HG03439 (cell line): Measurements from ENCODE around the gene CLDN15.
"Not testable (repeated sequence)": the region's sequence is repeated elsewhere in the genome, so short reads cannot be mapped to it uniquely, and the experiment has no call there.

Experiments used
- ATAC-seq: cut with Tn5 transposase; IDR thresholded peaks from one replicate; pipeline ENCODE4 v1.9.1; 2021; ENCODE audit warnings: mild to moderate bottlenecking, moderate library complexity; ENCODE audit not compliant: unreplicated experiment

Gene CLDN15, protein sequence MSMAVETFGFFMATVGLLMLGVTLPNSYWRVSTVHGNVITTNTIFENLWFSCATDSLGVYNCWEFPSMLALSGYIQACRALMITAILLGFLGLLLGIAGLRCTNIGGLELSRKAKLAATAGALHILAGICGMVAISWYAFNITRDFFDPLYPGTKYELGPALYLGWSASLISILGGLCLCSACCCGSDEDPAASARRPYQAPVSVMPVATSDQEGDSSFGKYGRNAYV

DNA sequence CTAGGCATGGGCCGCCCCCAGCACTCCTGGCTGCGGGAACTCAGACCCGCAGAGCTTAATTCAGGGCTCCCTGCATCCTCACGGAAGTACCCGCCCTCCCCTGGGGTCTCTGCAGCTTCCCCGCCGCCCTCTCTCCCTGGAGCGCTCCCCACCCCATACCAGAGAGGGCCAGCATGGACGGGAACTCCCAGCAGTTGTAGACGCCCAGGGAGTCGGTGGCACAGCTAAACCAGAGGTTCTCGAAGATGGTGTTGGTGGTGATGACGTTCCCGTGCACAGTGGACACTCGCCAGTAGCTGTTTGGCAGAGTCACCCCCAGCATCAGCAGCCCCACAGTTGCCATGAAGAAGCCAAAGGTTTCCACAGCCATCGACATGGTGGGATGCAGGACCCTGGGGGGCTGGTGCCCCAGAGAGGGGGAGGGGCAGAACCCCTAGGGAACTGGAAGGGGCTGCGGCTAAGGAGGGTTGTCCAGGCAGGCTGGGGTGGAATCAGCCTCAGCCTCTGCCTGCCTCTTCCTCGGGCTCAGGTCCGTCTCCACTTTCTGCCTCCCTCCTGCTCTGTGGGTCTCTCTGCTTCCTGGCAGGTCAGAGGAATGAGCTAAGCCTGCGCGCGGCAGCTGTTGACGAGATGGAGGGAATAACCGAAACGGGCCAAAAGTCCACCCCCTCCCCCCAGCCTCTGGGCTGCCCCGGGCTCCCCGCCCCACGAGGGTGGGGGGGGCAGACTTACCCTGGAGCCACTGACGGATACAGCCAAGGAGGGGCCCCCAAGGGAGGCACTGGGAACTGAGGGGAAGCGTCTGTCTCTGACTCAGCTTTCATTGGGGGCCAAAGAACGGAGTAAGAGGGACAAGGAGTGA is at the start of gene CLDN15:
Gene CLDN15, minus strand, starts transcription at position 597 of the 862 bp plus-strand sequence. Its CDS starts 221 bp downstream, at position 376.
- no peak for ATAC-seq

DNA sequence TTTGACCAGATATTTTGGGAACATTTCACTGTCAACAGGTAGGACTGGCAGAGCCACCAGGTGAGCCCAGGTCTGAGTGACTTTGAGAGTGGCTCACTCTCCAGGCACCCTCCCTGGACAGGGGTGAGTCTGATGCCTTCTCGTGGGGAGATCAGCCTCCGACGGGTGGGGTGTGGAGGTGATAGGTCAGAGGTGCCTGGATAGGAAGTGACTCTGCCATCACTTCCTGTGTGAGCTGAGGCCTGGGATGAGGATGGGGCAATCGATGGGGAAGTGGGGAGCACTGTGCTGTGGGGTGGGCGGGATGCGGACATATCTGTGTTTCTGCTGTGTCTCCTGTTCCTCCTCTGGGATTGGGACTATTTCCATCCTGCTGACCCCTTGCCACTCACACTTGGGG is 49.4 kb upstream of the CLDN15 start:
- ATAC-seq: no peak

DNA sequence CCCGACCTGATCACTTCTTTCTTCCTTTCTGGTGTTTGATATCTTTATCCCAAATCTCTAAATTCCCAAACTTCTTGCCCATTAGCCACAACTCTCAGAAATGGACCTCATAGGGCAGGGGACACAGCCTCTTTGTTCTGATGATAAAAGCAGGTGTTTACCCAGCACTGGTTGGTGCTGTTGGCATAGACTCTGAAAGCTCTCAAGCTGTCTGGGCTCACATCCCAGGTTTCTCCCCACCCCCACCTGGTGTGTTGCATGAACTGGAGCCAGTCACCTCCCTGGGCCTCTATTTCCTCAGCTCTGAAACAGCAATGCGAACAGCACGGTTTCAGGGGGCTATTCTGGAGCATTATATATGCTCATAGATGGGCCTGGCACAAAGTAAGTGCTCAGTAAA is 48.3 kb upstream of the CLDN15 start:
- not testable (repeated sequence) for ATAC-seq

DNA sequence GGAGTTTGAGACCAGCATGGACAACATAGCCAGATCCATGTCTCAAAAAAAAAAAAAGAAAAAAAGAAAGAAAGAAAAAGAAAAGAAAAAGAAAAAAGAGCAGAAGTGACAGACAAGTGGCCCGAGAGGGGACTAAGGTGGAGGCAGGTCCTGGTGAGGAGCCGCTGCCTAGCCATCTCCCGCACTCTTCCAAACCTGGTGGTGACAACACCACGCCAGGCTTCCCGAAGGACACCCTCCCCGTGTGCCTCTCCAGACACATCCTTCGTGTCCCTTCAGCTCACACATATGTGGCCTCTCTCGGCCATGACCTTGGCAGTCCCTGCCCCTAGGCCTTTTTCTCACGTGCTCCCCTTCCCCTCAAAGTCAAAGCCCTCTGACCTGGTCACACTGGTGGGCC is 47.6 kb upstream of the CLDN15 start:
- ATAC-seq: no peak

DNA sequence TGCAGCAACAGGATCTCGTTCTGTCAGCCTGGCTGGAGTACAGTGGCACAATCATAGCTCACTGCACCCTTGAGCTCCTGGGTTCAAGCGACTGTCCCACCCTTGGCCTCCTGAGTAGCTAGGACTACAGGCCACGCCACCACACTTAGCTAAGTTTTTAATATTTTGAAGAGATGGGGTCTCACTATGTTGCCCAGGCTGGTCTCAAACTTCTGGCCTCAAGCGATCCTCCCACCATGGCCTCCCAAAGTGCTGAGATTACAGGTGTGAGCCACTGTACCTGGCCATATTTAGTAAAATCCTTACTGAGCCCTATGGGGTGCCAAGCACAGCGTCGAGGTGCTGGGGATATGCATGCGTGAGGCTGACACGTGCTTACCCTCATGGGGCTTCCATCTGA is 43.3 kb upstream of the CLDN15 start:
- not testable (repeated sequence) for ATAC-seq

DNA sequence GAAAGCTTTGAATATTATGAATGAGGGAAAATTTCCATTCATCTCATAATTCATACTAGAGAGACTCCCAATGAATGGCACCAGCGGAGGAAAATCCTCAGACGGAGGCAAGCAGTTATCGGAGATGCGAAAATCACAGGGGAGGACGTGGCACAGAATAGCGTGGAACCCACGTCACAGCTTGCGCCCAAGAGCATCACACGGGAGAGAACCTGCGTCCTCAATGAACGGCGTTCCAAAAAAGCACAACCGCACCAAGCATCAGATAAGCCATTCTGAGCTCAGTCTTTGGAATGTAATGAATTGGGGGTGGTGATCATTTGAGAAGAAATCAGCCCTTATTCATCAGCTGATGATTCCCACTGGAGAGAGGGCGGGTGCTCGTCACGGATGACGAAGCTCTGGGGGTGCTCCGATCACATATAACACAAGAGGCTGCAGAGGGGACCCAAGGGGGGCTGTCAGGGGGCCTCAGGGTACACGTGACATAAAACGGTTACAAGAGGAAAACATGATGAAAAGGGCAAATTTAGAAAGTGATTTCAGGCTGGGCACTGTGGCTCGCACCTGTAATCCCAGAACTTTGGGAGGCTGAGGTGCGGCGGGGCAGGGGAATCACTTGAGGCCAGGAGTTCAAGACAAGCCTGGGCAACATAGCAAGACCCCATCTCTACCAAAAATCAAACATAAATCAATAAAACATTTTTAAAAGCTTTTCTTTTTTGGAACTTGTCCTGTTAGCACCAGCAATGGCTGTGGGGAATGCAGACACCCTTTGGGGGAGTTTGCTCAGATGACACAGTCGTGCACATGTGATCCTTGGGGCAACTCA is 41.1 kb upstream of the CLDN15 start:
- no peak for ATAC-seq

DNA sequence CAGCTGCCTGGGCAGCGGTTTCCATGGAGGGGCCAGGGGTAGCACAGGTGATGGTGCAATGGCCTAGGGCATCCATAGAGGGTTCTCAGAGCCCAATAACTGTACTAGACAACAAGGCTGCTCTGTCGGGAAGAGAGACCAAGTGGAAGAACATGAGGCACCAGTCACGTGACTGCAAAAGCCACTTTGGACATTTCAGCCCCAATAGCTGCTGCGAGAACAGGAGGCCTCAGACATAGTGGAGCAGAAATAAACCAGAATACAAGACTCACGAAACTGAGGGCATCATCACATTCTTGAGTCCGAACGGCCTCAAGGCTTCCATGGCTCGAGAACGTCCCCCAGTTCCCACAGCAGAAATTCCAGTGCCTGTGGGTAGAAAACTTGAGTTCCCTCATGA is 39.6 kb upstream of the CLDN15 start:
- ATAC-seq: no peak

DNA sequence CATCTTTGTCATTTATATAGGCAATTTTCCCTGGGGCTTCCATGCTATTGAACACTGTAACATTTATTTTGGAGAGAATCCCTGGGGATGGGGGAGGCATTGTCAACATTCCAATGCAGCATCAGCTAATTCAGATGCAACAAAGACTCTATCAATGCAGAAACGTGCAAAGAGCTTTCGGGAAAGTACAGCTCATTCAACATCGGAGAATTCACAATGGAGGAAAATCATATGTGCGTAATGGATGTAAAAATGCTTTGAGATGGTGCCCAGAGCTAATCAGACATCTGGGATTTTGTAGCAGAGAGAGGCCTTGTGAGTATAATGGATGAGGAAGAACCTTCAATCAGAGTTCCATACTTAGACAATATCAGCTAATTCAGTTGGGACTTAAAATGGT is 35.6 kb upstream of the CLDN15 start:
- no peak for ATAC-seq

DNA sequence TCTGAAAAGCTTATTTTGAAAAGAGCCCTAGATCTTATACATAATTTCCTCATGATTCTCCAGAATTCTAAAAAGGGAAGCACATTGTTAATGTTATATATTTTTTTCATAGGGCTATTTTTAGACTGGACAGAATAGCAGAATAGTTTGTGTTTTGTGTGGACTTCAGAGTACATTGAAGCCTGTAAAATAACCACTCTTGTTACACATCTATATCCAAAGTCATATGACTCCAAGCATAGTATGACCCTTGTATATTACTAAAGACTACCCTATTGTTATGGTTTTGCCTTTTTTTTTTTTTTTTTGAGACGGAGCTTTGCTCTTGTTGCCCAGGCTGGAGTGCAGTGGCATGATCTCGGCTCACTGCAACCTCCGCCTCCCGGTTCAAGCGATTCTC is 33.4 kb upstream of the CLDN15 start:
- no peak for ATAC-seq

DNA sequence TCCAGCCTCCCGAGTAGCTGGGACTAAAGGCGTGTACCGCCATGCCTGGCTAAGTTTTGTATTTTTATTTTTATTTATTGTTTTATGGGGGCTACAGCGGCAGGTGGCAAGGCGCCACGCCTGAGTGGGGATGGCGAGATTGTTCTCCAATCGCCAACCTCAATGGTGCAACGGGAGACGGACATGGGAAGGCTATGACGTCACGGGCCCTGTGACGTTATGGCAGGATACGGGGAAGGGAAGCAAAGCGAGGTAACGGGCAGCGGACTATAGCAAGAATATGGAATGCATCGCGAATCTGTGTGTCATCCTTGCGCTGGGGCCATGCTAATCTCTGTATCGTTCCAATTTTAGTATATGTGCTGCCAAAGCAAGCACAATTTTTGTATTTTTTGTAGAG is 32.1 kb upstream of the CLDN15 start:
- ATAC-seq: no peak

DNA sequence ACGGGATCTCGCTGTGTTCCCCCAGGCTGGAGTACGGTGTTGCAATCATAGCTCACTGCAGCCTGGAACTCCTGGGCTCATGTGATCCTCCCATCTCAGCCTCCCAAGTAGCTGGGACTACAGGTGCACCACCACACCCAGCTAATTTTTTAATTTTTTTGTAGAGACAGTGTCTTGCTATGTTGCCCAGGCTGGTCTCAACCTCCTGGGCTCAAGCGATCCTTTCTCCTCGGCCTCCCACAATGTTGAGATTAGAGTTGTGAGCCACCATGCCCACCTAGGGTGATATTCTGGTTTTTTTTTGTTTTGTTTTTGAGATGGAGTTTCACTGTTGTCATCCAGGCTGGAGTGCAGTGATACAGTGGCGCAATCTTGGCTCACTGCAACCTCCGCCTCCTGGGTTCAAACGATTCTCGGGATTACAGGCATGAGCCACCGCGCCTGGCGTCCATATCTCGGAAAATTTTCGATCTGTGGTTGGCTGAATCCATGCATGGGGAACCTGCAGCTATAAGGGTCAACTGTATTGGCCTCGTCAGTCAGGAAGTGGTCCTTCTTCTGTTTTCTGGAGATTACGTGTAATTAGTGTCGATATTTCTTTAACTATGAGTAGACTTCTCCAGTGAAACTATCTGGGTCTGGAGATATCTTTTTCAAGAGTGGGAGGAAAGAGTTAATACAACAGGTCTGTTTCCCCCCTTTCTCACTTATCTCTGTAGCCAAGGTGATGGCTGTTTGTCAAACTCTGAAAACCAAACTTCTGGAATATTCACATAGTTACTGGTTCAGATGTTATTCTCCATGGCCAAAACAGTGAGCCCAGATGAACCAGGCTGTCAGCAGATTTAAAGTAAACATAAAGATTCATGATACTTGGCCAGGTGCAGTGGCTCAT is 28.3 kb upstream of the CLDN15 start:
- no peak for ATAC-seq

DNA sequence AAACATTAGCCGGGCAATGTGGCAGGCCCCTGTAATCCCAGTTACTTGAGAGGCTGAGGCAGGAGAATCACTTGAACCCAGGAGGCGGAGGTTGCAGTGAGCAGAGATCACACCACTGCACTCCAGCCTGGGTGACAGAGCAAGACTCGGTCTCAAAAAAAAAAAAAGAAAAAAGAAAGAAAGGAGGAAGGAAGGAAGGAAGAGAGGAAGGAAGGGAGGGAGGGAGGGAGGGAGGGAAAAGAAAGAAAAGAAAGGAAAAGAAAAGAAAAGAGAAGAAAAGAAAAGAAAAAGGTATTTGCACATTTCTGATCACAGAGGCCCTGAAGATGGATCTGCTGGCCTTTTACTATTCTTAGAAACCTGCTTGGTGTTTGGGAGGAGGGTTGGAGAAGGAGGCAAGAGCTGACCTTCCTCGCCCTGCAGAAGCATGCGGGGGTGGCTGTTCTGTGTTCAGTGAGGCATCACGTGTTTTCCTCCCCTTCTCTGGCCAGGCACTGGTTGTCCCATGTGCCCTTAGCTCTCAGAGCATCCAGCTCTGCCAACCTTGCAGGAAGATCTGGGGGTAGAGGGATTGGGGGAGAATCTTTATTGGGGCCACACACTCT is 26.6 kb upstream of the CLDN15 start:
- not testable (repeated sequence) for ATAC-seq

DNA sequence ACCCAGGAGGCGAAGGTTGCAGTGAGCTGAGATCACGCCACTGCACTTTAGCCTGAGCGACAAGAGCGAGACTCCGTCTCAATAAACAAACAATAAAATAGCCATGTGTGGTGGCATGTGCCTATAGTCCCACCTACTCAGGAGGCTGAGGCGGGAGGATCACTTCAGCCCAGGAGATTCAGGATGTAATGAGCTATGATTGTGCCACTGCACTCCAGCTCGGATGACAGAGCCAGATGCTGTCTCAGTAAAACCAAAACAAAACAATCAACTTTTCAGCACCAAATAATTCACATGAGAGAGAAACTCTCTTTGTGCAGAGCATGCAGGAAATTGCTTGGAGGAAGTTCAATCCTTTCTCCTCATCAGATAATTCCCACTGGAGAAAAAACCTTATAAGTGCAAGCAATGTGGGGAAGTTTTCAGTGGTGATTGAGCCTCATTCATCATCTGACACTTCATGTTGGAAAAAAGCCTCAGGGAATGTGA is 20.7 kb upstream of the CLDN15 start:
- no peak for ATAC-seq

DNA sequence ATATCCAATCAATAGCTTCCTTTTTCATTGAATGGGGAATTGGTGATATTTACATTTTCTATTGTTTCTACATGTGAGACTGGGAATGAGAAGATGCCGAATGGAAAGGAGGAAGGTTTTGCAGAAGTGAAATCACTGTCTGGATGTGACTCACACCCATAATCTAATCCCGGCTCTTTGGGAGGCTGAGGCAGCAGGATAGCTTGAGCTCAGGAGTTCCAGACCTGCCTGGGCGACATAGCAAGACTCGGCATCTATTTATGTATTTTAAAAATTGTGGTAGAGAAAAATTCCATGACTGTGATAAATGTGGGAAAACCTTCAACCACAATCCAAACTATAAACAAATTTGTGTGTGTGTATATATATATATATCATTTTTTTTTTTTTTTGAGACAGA is 18.2 kb upstream of the CLDN15 start:
- ATAC-seq: no peak

DNA sequence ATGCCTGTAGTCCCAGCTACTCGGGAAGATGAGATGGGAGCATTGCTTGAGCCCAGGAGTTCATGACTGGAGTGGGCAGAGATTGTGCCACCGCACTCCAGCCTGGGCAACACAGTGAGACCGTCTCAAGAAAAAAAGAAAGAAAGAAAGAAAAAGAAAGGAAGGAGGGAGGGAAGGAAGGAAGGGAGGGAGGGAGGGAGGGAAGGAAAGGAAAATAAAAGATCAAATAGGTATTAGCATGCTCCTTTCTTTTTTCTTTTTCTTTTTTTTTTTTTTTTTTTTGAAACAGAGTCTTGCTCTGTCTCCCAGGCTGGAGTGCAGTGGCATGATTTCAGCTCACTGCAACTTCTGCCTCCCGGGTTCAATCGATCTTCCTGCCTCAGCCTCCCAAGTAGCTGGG is 15.6 kb upstream of the CLDN15 start:
- not testable (repeated sequence) for ATAC-seq

DNA sequence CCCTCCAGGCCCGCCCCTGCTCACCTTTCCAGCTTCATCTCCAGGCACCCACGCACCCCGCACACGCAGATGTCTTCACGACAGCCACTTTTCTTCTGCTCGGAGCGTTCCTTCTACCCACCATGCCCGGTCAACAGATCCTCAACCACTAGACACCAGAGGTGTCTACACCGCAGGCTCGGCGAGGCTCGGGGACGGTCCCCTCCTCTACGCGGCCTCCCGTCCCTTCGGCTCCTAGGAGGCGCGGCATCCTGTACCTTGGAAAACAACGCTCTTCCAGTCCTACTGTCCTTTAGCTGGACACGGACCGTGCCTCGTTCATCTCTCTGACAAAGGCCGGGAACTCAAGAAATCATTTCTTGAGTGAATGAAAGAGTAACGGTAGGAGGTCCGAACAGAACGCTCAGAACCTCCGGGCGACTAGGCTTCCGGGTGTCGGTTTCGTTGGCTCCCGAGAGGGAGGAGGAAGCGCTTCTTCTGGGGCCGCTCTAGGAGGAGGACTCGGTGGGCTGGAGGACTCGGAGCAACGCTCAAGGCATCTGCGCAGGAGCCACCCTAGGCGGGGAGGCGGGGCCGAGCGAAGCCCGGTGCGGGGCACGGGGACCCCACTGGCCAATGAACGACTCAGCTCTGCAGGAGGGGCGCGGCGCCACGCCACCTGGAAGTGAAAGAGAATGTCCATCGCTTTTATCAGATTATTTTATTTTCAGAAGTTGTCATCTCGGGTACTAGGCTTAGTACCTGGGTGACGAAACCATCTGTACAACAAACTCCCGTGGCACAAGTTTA is 14.5 kb upstream of the CLDN15 start:
- ATAC-seq: peak; percentile 96

DNA sequence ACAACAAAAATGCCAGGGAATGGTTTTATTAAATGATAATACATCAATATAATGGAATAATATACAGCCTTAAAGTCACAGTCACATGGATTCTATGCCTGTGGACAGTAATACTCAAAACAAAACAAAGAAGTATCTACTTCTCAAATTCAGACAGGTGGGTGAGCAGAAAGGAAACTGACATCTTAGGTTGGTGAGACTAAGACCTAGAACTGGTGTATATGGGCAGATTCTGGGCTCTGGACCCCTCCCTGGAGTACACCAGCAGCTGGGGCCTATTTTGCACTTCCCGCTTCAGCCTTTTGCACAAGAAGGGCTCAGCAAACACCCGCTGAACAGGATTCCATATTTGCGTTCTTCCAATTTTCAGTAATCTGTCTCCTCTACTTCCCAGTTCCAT is 12.7 kb upstream of the CLDN15 start:
- no peak for ATAC-seq

DNA sequence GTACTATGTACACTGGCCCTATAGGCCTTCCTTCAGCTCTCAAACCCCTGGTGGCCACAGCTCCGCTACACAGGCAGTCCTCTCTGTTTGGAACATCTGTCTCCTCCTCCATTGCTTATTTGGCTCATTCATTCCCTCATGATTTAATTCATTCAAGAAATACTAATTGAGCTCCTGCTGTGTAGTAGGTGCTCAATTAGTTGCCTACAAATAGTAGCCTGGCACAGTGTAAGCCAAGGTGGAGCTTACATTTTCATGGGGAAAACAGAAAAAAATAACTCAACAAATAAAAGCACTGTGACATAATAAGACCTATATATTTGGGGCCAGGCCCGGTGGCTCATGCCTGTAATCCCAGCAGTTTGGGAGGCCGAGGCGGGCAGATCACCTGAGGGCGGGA is 10.7 kb upstream of the CLDN15 start:
- no peak for ATAC-seq

DNA sequence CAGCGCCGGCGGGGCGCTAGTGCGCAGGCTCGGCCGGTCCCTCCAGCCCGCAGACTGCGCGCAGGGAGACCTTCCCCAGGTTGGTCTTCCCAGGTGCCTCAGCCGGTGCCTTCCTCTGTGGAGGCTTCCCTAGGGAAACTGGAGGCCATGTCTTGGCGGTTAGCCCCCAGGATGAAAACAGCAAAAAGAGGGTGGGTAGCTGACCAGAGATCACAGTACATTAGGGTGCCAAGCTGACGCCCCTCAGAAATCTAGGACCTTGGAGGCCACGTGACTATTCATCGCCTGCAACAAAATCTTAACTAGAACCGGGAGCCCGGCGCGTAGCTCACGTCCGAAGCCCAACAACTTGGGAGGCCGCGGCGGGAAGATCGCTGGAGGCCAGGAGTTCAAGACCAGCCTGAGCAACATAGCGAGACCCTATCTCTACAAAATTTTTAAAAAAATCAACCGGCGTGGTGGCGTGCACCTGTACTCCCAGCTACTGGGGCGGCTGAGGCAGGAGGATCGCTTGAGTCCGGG is 7.6 kb upstream of the CLDN15 start:
- ATAC-seq: no peak
